COR-L47 (cell line): ENCODE results near the gene USF1.
A peak's percentile ranks its signal among the peaks of the same experiment; 100 is the strongest.
"Not testable (repeated sequence)": the region's sequence is repeated elsewhere in the genome, so short reads cannot be mapped to it uniquely, and the experiment has no call there.

Experiments
- DNase-seq: peaks from one replicate; lab custom pipeline; 2025; lab: John Stamatoyannopoulos, UW

USF1 gene

GRCh38 chr1:161048949-161049722 lies 3.4 kb upstream of the USF1 start:
- no peak for DNase-seq

GRCh38 chr1:161047436-161048420 lies 2.0 kb upstream of the USF1 start:
- no peak for DNase-seq

- no peak for DNase-seq
Measured at GRCh38 chr1:161046605-161047228, 940 bp upstream of the USF1 start.

GRCh38 chr1:161044908-161045735 lies 655 bp downstream of the USF1 start:
- DNase-seq, result peak; percentile 42

GRCh38 chr1:161044535-161044907 lies 1.3 kb downstream of the USF1 start:
- no peak for DNase-seq

- DNase-seq, result no peak
Measured at GRCh38 chr1:161039546-161039945, 6.2 kb downstream of the USF1 start.

- DNase-seq, result no peak
Measured at GRCh38 chr1:161039154-161039545, 6.6 kb downstream of the USF1 start.

DNA sequence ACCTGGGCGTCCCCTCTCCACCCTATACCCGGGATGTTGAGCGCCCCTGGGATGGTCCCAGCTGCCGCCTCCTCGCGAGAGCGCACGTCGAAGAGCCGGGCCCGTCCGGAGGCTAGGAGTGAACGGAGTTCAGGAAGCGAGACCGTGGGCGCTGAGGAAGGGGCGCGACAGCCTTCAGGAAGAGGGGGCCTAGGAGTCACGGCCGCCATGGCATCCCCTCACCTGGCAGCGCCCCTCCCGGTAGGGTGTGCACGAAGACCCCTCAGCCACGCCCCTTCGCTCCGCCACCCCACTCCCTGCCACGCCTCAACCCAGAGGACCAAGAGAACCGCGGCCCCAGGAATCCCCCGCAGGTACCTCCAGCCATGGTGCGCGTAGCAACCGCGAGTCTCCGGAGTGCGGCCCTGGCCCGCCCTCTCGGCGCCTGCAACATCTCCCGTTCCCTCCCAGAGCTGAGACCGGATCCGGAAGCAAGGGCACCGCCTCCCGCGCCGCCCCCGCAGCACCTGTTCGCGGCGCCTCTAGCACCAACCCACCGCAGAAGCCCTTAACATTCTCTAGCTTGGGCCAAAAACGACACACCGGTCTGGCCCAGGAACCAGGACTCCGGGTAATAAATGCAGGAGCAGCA lies 7.1 kb downstream of the USF1 start, which contains the start of gene TSTD1:
Gene TSTD1, minus strand, starts transcription at position 442 of the 631 bp plus-strand sequence. Its CDS starts 75 bp downstream, at position 367.
- peak; percentile 76 for DNase-seq

- DNase-seq, result peak; percentile 6
Measured at GRCh38 chr1:161037661-161038522, 7.9 kb downstream of the USF1 start.

GRCh38 chr1:161033751-161034150 lies 12.0 kb downstream of the USF1 start:
- DNase-seq, result no peak

GRCh38 chr1:161032409-161032808 lies 13.4 kb downstream of the USF1 start:
- DNase-seq, result no peak

DNA sequence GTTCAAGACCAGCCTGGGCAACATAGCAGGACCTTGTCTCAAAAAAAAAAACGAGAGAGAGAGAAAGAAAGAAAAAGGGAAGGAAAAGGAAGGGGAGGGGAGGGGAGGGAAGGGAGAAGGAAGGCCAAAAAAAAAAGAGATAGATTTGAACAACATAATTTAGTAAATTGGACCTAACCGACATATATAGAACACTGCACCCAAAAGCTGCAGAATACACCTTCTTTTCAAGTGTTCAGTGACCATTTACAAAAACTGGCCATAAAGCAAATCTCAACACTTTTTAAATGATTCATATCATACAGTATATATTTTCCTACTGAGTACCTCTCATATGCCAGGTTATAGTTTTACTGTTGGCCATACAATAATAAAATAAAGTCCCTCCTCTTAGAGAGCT lies 13.9 kb downstream of the USF1 start:
- DNase-seq, result no peak

- not testable (repeated sequence) for DNase-seq
Measured at GRCh38 chr1:161029466-161029865, 16.3 kb downstream of the USF1 start.

- not testable (repeated sequence) for DNase-seq
Measured at GRCh38 chr1:161026954-161027353, 18.8 kb downstream of the USF1 start.

DNA sequence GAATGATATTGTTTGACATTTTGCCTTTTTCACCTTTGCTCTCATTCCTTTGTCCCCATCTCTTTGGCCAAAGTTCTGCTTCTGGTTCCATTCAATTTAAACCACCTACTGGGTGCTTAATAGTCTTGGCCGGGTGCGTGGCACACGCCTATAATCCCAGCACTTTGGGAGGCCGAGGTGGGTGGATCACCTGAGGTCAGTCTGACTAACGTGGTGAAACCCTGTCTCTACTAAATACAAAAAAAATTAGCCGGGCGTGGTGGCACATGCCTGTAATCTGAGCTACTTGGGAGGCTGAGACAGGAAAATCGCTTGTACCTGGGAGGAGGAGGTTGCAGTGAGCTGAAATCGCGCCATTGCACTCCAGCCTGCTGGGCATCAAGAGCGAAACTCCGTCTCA lies 23.3 kb downstream of the USF1 start:
- DNase-seq, result not testable (repeated sequence)

GRCh38 chr1:161021970-161022353 lies 23.8 kb downstream of the USF1 start:
- DNase-seq, result no peak

- peak; percentile 97 for DNase-seq
Measured at GRCh38 chr1:161021165-161021969, 24.4 kb downstream of the USF1 start.

- DNase-seq, result peak; percentile 54
Measured at GRCh38 chr1:161020509-161021164, 25.1 kb downstream of the USF1 start, which contains the start of gene F11R. F11R (minus strand) TSS chr1:161021152; CDS start chr1:161021073, 79 bp downstream.
